ENCODE data around the gene ZNF862.
A peak's percentile ranks its signal among the peaks of the same experiment; 100 is the strongest.

DNA sequence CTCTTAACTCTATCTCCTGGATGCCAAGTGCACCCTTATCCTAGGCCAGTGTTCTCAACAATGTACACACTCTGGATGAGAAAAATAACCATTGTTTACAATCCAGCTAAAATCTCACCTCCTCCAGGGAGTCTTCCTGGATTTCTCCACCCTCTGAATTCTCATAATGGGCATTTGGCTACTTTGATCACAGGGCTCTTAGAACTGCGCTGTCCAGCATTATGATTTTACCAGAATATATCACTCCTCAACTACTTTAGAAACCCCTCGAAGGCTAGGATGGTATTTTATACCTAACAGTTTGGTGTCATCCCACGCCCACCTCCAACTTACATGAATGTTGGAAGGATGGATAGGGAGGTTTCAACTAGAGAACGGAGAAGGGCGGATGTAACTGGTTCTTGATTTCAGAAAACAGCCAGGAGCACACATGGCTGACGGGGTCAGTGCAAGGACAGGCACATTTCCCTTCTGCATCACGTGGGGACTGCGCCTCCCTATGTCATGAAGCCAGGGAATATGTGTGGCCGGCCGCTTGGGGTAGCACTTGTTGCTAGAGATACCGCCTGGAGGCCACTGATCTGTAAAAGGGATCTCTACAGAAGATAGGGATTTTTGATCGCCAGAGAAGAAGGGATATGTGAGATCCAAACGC, 34.4 kb downstream of the ZNF862 start:
- peak in 1 of 4 donors; percentile 27 for TF ChIP-seq POLR2A (IDR thresholded peaks at IDR 0.05)
- TF ChIP-seq, protein P1, sequence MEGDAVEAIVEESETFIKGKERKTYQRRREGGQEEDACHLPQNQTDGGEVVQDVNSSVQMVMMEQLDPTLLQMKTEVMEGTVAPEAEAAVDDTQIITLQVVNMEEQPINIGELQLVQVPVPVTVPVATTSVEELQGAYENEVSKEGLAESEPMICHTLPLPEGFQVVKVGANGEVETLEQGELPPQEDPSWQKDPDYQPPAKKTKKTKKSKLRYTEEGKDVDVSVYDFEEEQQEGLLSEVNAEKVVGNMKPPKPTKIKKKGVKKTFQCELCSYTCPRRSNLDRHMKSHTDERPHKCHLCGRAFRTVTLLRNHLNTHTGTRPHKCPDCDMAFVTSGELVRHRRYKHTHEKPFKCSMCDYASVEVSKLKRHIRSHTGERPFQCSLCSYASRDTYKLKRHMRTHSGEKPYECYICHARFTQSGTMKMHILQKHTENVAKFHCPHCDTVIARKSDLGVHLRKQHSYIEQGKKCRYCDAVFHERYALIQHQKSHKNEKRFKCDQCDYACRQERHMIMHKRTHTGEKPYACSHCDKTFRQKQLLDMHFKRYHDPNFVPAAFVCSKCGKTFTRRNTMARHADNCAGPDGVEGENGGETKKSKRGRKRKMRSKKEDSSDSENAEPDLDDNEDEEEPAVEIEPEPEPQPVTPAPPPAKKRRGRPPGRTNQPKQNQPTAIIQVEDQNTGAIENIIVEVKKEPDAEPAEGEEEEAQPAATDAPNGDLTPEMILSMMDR (IDR thresholded peaks at IDR 0.05), result peak in 2 of 6 experiments; percentile 23 to 36
- peak; percentile 40 to 48 for TF ChIP-seq POLR2AphosphoS5 (IDR thresholded peaks at IDR 0.05)
